GM23338 (cell line): ENCODE results near the gene OLR1. TPM values are rescaled to one million over a fixed set of nuclear protein-coding genes. Genes with fewer than 3 reads are reported as not detected.

Experiments used
- ATAC-seq: fragments of 200-7000 bp; cut with Tn5 transposase; 3 replicates; pipeline ENCODE4 v1.9.1; 2020
- DNase-seq: peaks from one replicate; pipeline ENCODE4 v3.0.0-alpha.2; 2015; ENCODE audit warnings: low spot score
- H2AFZ ChIP-seq: fragments of 200-600 bp; sonication (generic); 2 replicates; pipeline ENCODE4 v1.8.0; 2016; ENCODE audit warnings: antibody characterized with exemption, mild to moderate bottlenecking, moderate library complexity
- H3F3A ChIP-seq: fragments of 200-600 bp; sonication (generic); replicated peaks from 2 replicates; pipeline ENCODE4 v1.8.0; 2017; ENCODE audit warnings: antibody characterized with exemption, mixed run types, low read depth
- H3K27ac ChIP-seq: fragments of 200-600 bp; sonication (generic); 2 replicates; pipeline ENCODE4 v1.6.1; 2016; ENCODE audit warnings: low read depth
- H3K27me3 ChIP-seq: fragments of 200-600 bp; sonication (generic); 2 replicates; pipeline ENCODE4 v1.8.0; 2016; ENCODE audit warnings: mild to moderate bottlenecking, mixed run types, moderate library complexity; ENCODE audit not compliant: insufficient read depth
- H3K36me3 ChIP-seq: fragments of 200-600 bp; sonication (generic); 2 replicates; pipeline ENCODE4 v1.8.0; 2016; ENCODE audit warnings: mild to moderate bottlenecking; ENCODE audit not compliant: insufficient read depth
- H3K4me1 ChIP-seq: fragments of 200-600 bp; sonication (generic); 2 replicates; pipeline ENCODE4 v1.8.0; 2016; ENCODE audit warnings: mild to moderate bottlenecking, moderate library complexity; ENCODE audit not compliant: insufficient read depth
- H3K4me2 ChIP-seq: fragments of 200-600 bp; sonication (generic); 2 replicates; pipeline ENCODE4 v1.7.1; 2017; ENCODE audit warnings: mixed run types
- H3K4me3 ChIP-seq: fragments of 200-600 bp; sonication (generic); 2 replicates; pipeline ENCODE4 v1.6.1; 2016; ENCODE audit warnings: mixed run types
- H3K79me2 ChIP-seq: fragments of 200-600 bp; sonication (generic); replicated peaks from 2 replicates; pipeline ENCODE4 v1.8.0; 2017; ENCODE audit warnings: mild to moderate bottlenecking; ENCODE audit not compliant: insufficient read depth
- H3K9me2 ChIP-seq: fragments of 200-600 bp; sonication (generic); 2 replicates; pipeline ENCODE4 v1.8.0; 2017; ENCODE audit not compliant: insufficient read depth
- H4K20me1 ChIP-seq: fragments of 200-600 bp; sonication (generic); replicated peaks from 2 replicates; pipeline ENCODE4 v1.8.0; 2017; ENCODE audit warnings: mild to moderate bottlenecking; ENCODE audit not compliant: insufficient read depth
- H3K27ac Mint-ChIP-seq: 2 replicates; pipeline ENCODE4 v1.8.0; 2020; ENCODE audit warnings: inconsistent platforms, mild to moderate bottlenecking, moderate library complexity, mixed read lengths
- H3K27me3 Mint-ChIP-seq: 3 replicates; pipeline ENCODE4 v1.8.0; 2022; ENCODE audit warnings: low read depth, mild to moderate bottlenecking, moderate library complexity, mixed read lengths, inconsistent platforms; ENCODE audit not compliant: insufficient read depth, poor library complexity
- H3K36me3 Mint-ChIP-seq: 3 replicates; pipeline ENCODE4 v1.8.0; 2021; ENCODE audit warnings: low read depth, mild to moderate bottlenecking, inconsistent platforms, moderate library complexity, mixed read lengths
- H3K4me1 Mint-ChIP-seq: 3 replicates; pipeline ENCODE4 v1.8.0; 2020; ENCODE audit warnings: mild to moderate bottlenecking, inconsistent platforms, mixed read lengths
- H3K4me3 Mint-ChIP-seq: 3 replicates; pipeline ENCODE4 v1.8.0; 2021; ENCODE audit warnings: moderate library complexity, mild to moderate bottlenecking, inconsistent platforms, mixed read lengths
- H3K9me3 Mint-ChIP-seq: 3 replicates; pipeline ENCODE4 v1.8.0; 2020; ENCODE audit warnings: moderate library complexity, mild to moderate bottlenecking, inconsistent platforms, mixed read lengths
- CREB1 ChIP-seq: fragments of 250-450 bp; sonication (Bioruptor Pico); IDR thresholded peaks from 2 replicates; pipeline ENCODE4 v1.5.0; 2020; ENCODE audit warnings: low read depth, mild to moderate bottlenecking, moderate library complexity
- EZH2 ChIP-seq: fragments of 200-600 bp; sonication (generic); IDR thresholded peaks from one replicate; pipeline ENCODE4 v1.8.0; 2017; ENCODE audit warnings: antibody characterized with exemption, mild to moderate bottlenecking, low read depth; ENCODE audit not compliant: unreplicated experiment
- JUNB ChIP-seq: IDR thresholded peaks from one replicate; pipeline ENCODE4 v1.6.1; 2016; ENCODE audit warnings: antibody characterized with exemption; ENCODE audit not compliant: unreplicated experiment
- NANOG ChIP-seq: IDR thresholded peaks from 2 replicates; pipeline ENCODE4 v1.6.1; 2016; ENCODE audit warnings: antibody characterized with exemption, borderline replicate concordance
- POLR2AphosphoS5 ChIP-seq: IDR thresholded peaks from 2 replicates; pipeline ENCODE4 v1.6.1; 2016; ENCODE audit warnings: antibody characterized with exemption, low read depth
- REST ChIP-seq: IDR thresholded peaks from one replicate; pipeline ENCODE4 v1.6.1; 2018; ENCODE audit warnings: antibody characterized with exemption; ENCODE audit not compliant: unreplicated experiment
- ZNF331 ChIP-seq: fragments of 250-450 bp; sonication (Bioruptor Pico); IDR thresholded peaks from 2 replicates; pipeline ENCODE4 v1.5.0; 2020; ENCODE audit warnings: low read depth, mild to moderate bottlenecking, moderate library complexity
- ZNF462 ChIP-seq: fragments of 250-450 bp; sonication (Bioruptor Pico); IDR thresholded peaks from 2 replicates; pipeline ENCODE4 v1.5.0; 2020; ENCODE audit warnings: mild to moderate bottlenecking, moderate library complexity
- polyA plus RNA-seq: library from polyadenylated mRNA; unstranded; fragments of >200 nt; fragmentation: Nextera tagmentation; extraction: Ambion mirVana; gene quantifications from 2 replicates; pipeline ENCODE4 v1.2.1, GENCODE V29; 2016
- total RNA-seq: library from RNA; depleted of rRNA; stranded (reverse); fragments of >200 nt; shearing (Covaris generic); gene quantifications from 2 replicates; pipeline ENCODE4 v1.2.3, GENCODE V29; 2014
- TF ChIP-seq, protein P1 (sequence below): IDR thresholded peaks from 2 replicates; pipeline ENCODE4 v1.6.1; 2016; ENCODE audit warnings: antibody characterized with exemption

Gene OLR1
- total and polyA plus RNA-seq, 2 experiments from 2014 or later, result not detected

- ATAC-seq, result no peak
- H3K36me3 Mint-ChIP-seq, result no peaks in the 10 kb centered on the region
Measured at GRCh38 chr12:10194160-10194670, 22.3 kb upstream of the OLR1 start.

More at GRCh38 chr12:10194160-10194670, 22.3 kb upstream of the OLR1 start:
- Histone ChIP-seq H3K27me3 (no peaks in the 10 kb centered on the region), H3K27ac (no peak overlapping the region), H3K4me2 (no peak overlapping the region), H3K4me3 (no peak overlapping the region), H3K9me2 (no peaks in the 10 kb centered on the region), H2AFZ (no peak overlapping the region), H3K79me2 (no peaks in the 10 kb centered on the region), H3K4me1 (peaks cover 10% of the 10 kb centered on the region; the same call in 1 of the 2 replicates), H3K36me3 (no peaks in the 10 kb centered on the region), H3F3A (no peaks in the 10 kb centered on the region), H4K20me1 (no peaks in the 10 kb centered on the region)
- DNase-seq, result no peak
- TF ChIP-seq REST (no peak), EZH2 (no peak), ZNF462 (CRISPR knock-in tag) (no peak), JUNB (no peak), ZNF331 (CRISPR knock-in tag) (no peak), NANOG (no peak), POLR2AphosphoS5 (no peak), CREB1 (CRISPR knock-in tag) (no peak)
- TF ChIP-seq, protein P1, sequence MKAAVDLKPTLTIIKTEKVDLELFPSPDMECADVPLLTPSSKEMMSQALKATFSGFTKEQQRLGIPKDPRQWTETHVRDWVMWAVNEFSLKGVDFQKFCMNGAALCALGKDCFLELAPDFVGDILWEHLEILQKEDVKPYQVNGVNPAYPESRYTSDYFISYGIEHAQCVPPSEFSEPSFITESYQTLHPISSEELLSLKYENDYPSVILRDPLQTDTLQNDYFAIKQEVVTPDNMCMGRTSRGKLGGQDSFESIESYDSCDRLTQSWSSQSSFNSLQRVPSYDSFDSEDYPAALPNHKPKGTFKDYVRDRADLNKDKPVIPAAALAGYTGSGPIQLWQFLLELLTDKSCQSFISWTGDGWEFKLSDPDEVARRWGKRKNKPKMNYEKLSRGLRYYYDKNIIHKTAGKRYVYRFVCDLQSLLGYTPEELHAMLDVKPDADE, result no peak
- peaks cover 20% of the 10 kb centered on the region for H3K4me1 Mint-ChIP-seq
- H3K9me3 Mint-ChIP-seq, result no peaks in the 10 kb centered on the region
- no peak overlapping the region for H3K4me3 Mint-ChIP-seq
- peaks cover 8% of the 10 kb centered on the region for H3K27me3 Mint-ChIP-seq
- no peak overlapping the region for H3K27ac Mint-ChIP-seq
